ENCODE results near the gene FRMPD1.

Gene FRMPD1

DNA sequence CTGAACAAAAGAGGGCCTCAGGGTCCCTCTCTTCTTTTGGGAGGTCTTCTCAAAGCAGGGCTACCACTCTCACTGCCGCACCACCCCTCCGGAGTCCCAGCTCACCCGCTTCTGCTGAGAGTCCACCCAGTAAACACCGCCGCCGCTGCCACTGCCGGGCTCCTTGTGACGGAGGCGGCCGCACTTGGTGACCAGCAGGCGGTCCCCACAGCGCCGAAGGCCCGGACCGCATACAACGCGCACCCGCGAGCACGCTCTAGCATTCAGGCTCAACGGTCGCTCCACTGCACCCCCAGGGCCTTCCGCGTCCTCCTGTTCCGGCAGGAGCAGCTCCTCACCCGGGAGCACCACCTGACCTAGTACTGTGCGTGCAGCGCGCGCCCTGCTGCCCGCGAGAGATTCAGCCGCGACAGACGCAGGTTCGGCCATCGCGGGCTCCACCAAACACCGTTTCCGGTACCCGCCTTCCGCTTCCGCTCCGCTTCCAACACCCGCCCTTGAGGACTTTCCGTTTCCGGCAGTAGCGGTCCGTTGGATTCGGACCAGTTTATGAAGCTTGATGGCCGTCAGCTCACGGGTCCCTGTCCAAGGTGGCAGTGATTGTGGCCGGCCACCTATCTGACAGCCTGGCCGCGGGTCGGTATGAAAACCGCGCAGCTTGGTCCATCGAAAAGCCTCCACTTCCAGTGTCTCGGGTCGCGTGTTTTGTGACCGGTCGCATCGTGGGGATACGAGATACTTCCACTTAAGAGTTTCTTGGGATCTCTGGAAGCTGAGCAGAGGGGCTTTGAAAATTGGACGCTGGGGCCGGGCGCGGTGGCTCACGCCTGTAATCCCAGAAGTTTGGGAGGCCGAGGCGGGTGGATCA lies 134.1 kb downstream of the FRMPD1 start, which contains the start of gene EXOSC3:
Gene EXOSC3, minus strand, starts transcription at position 449 of the 868 bp plus-strand sequence. Its CDS starts 20 bp downstream, at position 429.
- DNase-seq = peak; percentile 66

DNA sequence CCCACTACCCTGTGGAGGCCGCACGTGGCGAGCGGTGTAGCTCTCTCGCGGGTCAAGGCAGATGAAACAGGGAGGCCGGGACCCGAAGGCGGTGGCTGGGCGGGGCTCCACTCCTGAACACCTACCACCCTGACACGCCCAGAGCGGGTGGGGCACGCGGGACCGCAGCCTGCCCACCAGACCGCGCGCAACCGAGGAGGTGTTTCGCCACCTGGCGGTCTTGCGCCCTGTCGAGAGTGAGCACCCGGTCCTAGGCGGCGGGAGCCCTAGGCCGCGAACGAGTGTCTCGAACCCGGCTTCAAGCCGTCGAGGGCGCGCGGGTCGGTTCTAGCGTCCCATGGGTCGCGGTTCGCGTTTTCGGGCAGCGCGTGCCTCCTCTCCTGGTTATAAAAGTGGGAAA lies 136.3 kb downstream of the FRMPD1 start:
- no peak for DNase-seq

DNA sequence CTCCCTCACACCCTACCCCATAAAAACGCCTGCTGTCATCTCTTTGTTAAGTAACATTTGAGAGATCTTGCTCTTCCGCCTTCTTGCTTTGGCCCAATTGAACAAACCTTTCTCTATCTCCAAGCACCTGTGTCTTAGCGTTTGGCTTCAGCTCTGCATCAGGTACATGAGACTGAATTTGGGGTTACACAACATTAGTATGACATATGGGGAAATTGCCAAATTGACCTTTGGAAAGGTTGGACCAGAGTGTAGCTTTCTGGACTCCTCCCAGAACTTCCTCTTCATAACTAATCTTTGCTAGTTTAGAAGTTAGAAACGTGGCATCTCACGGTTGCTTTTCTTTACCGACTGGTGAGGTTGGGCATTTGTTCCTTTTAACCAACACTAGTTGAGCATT lies 137.6 kb downstream of the FRMPD1 start:
- no peak for DNase-seq

GRCh38 chr9:37790096-37790495 lies 139.3 kb downstream of the FRMPD1 start:
- DNase-seq = no peak

- no peak for DNase-seq
Measured at GRCh38 chr9:37792122-37792521, 141.4 kb downstream of the FRMPD1 start.

GRCh38 chr9:37796232-37796631 lies 145.5 kb downstream of the FRMPD1 start:
- no peak for DNase-seq

Data from effector CD8-positive, alpha-beta T cell (primary cell).